NCI-H510A (cell line): ENCODE measurements around the gene MCM5.
"Not testable (repeated sequence)": the region's sequence is repeated elsewhere in the genome, so short reads cannot be mapped to it uniquely, and the experiment has no call there.

Experiments
- DNase-seq: peaks from one replicate; lab custom pipeline; 2025; lab: John Stamatoyannopoulos, UW

The MCM5 gene

DNA sequence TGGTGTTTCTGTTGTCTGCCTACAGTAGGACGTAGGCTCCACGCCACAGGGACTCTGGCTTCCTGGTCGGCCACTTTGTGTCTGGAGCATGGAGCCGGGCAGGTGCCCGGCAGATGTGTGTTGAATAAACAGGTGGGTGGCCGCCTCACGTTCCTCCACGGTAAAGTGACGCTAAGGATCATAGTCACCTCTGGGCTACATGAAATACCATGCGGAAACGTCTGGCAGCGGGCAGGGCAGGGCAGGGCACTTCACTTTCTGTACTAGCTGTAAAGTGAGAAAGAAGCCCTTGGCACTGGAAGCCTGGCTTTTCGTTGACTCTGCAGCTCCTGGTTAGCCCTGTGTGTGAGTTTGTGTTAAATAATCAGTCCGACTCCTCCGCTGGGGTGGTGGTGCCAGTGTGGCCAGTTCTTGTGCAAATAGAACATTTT lies 52.4 kb downstream of the MCM5 start:
- DNase-seq: peak; percentile 74

DNA sequence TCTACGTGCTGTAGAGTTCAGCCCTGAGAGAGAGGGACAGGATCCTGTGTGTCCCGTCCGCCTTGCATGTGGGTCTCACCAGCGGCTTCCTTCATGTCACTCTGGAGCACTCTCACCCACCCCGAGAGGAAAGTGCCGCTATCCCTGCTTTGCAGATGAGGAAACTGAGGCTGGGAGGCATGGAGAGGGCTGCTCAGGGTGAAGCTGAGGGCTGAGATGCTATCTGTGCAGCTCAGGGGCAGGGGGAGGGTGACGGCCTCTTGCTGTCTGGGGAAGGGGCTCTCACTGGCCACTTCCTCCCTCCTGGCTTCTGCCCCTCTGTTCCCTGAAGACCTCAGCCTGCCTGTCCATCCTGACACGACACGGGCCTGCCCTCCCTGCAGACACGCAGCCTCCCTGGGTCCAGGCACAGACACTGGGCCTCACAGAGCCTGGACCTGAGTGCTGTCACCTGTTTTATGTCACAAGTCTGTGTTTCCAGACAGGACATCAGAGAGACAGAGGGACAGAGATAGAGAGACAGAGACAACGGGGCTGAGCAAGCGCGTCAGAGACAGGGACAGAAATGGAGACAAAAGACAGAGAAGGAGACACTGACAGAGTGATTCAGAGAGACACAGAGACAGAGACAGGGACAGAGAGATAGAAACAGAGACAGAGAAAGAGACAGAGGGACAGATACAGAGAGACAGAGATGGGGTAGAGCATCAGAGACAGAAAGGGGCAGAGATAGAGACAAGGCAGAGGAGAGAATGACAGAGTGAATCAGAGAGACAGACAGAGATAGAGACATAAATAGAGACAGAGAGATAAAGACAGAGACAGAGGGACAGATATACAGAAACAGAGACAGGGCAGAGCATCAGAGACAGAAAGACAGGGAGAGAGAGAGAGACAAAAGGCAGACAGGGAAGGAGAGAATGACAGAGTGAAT lies 53.1 kb downstream of the MCM5 start:
- DNase-seq: no peak

DNA sequence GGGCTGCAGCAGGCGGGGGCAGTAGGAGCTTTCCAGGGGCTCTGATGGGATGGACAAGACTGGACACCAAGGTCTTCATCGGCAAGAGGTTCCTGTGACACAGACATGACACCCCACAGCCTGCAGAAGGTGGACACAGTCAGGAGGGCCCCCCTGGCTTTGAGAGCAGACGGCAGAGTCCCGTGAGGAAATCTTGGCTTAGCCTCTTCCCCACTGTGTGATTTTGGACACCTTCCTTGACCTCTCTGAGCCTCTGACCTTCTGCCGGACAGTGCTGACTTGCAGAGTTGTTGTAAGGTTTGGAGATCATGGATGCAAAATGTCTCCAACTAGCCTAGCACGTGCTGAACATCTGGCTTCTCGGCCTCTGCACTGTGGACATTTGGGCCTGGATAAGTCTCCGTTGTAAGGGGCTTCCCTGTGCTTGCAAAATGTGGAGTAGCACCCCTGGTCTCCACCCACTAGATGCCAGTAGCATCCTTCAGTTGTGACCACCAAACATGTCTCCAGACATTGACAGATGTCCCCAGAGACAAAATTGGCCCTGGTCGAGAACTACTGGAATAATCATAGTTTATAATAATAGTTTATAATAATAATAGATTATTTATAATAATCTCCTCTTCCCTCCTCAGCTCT lies 54.6 kb downstream of the MCM5 start:
- no peak for DNase-seq

DNA sequence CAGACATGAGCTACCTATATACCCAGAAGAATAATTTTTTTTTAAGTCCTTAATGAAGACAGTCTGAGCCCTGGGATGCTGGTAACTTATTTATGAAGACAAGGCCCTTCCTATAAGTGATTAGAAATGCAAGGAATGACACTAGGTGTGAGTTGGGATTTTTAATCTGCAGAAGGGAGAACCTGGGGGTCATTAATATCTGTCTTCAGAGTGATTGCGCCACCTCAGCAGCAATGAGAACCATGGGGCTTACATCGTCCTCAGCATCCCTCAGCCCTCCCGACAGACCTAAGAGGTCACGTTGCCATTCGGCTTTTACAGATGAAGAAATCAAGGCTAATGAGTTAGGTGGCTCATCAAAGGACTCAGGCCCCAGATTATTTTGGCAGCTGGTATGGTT lies 55.6 kb downstream of the MCM5 start:
- no peak for DNase-seq

DNA sequence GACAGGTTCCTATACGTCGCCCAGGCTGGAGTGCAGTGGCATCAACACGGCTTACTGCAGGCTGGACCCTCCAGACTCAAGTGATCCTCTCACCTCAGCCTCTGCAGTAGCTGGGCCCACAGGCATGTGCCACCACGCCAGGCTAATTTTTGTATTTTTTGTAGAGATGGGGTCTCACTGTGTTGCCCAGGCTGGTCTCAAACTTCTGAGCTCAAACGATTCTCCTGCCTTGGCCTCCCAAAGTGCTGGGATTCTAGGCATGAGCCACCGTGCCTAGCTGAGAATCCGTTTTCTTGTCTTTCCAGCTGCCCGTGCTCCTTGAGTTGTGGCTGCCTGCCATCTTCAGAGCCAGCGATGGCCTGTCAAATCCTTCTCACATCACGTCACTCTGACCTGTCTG lies 56.8 kb downstream of the MCM5 start:
- DNase-seq: no peak

DNA sequence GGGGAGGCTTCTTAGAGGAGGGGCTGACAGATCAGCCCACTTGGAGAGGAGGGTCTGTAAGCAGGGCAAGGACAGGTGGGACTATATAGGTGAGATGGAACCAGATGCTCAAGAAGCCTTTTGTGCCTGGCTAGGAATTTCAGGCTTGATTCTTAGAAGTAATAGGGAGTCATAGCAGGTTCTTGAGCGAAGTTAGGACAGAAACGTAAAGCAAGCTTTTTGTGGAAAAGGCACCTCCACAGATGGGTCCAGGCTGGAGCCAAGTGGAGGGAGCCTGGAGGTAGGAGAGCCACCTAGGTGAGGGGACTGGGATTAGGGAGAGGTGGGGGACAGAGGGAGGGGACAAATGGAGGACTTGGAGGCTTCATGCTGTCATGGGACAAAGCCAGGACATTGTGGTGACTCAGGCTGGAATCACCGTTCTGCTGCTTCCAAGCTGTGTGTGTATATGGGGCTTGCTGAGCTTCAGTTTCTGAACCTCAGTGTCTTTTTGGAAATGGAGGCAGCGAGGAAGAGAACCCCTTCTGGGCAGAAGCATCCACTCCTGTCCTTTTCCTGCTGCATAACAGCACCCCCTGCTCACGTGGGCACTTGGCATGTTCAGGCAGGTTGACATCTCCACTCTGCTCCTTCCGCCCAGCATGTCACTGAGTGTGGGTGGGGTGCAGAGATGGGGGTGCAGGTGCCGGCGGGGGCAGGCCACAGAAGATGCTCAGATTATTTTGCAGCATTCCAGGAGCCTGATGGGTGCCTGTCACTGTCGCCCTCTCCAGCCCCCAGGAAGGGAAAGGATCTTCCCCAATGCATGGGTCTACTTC lies 58.0 kb downstream of the MCM5 start:
- DNase-seq: no peak

DNA sequence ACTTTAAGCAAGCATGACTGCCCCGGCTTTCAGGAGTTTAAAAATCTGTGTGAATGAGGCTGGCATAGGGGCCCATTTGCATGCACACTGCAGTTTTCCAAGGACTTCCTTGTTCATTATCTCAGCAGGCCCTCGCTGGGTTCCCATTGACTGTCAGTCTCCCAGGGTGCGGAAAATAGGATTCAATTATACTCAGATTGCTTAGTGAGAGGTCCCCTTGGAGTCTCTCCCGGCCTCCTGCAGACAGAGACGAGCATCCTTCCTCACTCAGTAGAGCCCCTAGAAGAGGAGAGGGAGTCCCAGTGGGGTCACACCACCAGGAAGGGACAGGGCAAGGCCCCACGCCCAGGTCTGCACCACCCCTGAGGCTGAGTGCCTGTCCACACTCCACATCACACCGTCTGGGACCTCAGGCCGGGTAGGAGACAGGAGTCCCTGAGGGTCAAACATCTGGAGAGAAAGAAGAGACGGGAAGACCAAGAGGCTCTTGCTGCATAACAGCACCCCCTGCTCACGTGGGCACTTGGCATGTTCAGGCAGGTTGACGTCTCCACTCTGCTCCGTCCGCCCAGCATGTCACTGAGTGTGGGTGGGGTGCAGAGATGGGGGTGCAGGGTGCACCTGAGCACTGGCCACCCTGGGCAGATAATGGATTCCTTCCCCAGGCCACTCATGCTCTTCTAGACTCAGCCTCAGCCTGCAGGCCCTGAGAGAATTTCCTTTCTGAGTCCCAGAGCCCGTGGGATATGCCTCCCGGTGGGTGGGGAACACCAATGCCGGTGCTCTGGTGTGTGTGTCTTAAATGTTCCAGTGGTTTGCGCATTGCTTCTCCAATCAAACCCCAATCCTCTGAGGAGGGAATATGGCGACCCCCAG lies 58.8 kb downstream of the MCM5 start:
- peak; percentile 17 for DNase-seq

DNA sequence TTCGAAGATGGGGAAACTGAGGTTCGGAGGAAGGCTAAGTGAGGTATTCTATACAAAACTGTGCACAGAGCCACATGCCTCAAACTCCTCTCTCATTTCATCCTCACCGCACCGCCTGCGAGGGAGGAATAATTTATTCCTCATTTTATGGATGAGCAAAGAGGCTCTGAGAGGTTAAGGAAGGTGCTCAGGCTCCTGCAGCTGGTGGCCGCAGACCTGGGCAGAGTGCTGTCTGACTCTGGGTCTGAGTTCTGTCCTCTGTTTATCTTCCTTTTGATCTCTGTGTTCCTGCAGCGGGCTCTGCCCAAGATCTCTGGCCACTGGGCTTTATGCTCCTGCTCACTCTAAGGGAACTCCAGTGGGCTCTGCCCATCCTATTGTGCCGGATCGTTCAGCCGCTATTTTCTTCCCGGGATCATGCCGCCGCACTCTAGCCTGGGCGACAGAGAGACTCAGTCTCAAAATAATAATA lies 59.5 kb downstream of the MCM5 start:
- DNase-seq: no peak

DNA sequence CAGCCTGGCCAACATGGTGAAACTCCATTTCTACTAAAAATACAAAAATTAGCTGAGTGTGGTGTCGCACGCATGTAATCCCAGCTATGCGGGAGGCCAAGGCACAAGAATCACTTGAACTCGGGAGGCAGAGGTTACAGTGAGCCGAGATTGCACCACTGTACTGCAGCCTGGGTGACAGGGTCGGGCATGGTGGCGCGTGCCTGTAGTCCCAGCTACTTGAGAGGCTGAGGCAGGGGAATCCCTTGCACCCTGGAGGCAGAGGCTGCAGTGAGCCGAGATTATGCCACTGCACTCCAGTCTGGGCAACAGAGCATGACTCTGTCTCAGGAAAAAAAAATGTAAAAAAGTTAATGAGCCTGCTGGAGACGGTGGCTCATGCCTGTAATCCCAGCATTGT lies 60.0 kb downstream of the MCM5 start:
- DNase-seq: not testable (repeated sequence)

DNA sequence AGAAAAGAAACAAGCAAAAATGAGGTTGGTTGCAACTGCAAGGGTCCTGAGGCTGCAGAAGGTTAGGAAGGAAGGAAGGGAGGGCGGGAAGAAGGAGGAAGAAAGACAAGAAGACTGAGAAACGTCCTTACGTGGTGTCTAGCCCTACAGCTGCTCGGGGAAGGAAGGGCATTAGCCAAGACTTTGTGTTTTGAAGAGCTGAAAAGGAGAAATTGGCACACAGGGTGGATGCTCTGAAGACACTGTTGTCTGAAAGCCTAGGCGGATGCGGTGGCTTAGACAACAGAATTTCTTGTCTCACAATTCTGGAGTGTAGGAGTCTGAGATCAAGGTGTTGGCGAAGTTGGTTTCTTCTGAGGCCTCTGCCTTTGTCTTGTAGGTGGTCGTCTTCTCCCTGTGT lies 60.7 kb downstream of the MCM5 start:
- no peak for DNase-seq

DNA sequence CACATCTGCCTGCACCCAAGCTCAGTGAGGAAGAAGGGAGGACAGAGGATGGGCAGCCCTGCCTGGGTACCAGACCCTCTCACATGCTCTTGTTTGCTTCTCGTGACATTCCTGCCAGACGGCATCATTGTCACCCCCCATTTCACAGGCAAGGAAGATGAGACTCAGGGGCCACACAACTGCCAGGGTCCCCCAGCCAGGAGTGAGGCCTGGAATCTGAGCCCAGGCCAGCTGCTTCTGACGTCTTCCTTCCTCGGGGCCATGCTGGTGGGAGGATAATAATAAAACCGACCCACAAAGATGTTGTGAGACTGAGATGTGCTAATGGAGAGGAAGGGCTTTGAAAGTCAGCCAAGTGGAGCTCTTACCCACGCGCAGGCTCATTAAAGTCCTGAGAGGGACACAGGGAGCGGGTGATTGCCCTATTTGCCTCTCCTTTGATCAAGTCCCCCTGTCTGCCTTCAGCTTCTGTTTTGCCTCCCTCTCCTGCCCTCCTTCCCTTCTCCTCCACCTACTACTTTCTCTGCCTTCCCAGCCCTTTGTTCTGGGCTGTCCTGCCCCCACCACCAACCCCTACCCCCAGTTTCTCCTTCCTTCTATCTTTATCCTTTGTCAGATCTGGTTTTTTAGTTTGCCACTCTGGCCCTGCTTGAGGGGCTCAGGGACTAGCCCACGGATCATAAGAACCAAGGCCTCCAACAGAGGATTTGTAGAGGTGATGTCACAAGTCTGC lies 62.7 kb downstream of the MCM5 start:
- DNase-seq: no peak

DNA sequence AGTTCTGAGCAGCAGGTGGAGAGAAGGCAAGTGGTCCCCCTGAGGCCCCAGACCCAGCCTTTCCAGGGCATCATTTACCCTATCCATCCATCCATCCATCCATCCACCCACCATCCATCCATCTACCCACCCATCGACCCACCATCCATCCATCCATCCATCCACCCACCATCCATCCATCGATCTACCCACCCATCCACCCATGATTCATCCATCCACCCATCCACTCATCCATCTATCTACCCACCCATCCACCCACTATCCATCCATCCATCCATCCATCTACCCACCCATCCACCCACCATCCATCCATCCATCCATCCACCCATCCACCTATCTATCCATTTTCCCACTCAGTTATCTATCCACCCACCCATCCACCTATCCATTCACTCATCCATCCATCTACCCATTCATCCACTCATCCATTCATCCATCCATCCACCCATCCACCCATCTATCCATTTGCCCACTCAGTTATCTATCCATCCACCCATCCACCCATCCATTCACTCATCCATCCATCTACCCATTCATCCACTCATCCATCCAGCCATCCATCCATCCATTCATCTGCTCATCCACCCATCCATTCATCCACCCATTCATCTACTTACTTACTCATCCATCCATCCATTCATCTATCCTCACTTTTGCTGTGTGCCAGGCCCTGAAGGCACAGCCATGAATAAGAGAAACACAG lies 63.4 kb downstream of the MCM5 start:
- no peak for DNase-seq

DNA sequence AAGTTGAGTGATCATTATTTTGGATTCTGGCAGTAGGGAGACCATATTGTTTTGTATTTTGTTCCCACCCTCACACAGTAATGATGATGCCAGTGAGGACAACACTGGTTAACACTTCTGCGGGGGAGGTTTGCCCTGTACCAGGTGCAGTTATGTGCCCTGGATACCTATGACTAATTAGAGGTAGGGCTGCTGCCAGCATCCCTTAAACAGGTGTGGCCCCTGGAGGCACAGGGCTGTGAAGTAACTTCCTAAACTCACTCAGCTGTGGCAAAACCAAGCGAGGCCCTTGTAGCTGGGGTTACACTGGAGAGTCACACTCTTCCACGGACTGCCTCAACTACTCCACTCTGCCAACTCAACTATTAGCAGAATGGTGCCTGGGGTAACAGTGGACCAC lies 64.5 kb downstream of the MCM5 start:
- no peak for DNase-seq

DNA sequence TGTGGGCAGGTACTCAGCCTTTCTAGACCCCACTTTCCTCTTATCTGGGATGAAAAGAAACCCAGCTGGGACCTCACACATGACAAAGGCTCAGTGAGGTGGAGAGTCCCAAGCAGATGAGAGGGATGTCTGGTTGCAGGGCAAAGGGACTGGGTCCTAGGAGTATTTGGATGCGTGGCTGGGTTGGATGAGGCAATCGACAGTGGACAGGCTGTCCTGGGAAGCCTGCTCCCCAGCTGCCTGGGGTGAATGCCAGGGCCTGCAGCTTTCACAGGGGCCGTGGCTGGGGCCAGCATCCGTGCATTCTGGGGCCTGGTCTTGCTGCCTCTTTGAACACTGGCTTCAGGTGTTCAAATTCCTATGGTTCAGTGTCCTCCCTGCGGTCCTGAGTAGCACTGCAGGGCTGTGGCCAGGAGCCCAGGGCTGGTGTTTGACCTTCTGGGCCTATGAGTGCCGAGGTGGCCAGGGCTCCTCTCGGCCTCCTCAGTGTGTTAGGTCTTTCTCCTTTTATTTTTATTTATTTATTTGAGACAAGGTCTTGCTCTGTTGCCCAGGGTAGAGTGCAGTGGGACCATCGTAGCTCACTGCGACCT lies 65.3 kb downstream of the MCM5 start:
- no peak for DNase-seq

DNA sequence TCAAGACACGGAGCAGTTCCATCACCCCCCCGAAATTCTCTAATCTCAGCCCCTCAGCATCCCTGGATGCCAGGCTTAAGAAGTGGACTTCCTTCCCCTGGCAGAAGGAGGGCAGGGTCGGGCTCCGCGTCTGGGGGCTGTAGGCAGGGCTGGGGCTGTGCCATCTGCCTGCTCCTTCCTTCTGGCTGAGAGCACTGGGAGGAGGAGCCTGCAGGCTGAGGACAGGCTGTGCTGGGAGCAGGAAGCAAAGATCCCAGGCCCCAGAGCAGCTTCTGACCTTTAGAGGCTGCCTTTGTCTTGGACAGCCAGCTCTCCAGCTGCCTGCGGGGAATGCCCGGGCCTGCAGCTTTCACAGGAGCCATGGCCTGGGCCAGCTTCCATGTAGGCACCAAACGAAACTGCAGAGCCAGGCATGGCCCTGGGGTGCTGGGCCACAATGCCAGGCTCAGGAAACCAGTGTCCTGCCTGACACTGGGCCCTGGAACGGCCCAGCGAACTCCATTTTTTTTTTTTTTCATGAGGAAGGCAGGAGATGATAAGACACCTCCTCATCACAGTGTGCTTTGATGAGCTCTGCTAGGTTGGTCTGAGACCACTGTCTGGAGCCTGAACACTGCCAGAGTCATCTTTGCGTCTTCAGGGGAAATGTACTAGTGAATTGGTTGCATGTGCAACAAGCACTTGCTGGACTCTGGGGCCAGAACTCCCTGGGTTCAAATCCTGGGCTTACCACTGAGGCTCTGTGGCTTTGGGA lies 67.9 kb downstream of the MCM5 start:
- DNase-seq: peak; percentile 49

DNA sequence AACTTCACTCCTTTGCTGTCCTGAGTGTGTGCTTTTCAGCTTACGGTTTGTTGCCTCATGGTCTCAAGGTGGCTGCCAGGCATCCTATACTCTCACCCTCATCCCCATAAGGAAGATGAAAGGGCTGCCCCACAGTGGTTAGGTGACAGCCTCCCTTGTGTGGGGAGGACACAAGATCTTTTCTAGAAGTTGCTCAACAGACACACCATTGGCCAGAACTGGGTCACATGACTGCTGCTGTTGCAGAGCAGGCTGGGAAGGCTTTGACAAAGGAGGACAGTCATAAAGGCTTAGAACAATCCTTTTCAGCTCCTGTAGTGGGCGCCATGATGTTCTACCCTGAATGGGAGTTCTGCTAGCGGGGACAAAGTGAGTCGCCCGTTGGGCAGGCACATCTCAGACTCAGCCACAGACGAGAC lies 71.0 kb downstream of the MCM5 start:
- no peak for DNase-seq

DNA sequence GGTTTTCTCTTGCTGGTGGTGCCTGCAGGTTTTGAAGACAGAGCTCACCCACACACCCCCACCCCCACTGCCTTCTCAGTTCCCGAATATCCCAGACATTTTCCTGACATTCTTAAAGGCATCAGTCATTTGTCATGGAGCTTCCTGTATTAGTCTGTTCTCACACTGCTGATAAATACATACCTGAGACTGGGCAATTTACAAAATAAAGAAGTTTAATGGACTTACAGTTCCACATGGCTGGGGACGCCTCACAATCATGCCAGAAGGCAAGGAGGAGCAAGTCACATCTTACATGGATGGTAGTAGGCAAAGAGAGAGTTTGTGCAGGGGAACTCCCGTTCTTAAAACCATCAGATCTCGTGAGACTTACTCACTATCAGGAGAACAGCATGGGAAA lies 71.6 kb downstream of the MCM5 start:
- DNase-seq: not testable (repeated sequence)

DNA sequence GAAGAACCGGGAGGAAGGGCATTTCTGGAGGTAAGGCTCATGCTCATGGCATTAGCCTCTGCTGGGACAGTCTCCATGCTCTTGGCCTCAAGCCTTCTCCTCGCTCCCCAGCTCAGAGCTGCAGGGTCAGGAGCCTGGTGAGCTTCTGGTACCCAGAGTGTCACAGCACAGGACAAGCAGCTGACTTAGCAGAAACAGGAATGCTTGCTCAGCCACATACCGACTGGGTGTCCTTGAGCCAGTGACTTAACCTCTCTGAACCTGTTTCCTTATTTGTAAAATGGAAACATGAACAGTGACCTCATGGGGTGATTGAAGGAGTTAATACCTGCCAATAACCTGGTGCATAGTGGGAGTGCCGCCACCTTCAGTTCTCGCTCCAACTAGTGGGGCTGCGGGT lies 72.5 kb downstream of the MCM5 start:
- DNase-seq: no peak

DNA sequence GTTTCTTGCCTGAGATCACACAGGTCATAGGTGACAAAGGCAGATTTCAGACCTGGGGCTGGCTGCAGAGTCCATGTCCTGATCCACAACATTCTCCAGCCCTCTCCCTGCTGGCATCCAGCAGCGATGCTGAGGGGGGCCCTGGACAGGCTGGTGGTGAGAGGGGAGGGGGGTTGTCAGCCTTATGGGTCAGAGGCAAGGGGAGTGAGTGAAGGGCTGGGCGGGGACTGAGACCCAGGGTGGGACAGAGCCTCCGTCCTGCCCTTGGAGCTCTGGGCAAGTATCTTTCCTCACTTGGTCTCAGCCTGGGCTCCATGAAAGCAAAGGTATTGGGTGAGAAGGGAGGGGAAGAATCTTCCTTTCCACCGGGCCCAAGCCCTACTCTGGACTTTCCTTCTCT lies 74.0 kb downstream of the MCM5 start:
- no peak for DNase-seq
